Natural killer cell (primary cell): ENCODE results near the gene STK32B. TPM values are rescaled to one million over a fixed set of nuclear protein-coding genes. Genes with fewer than 3 reads are reported as not detected.

Experiments used
- ATAC-seq, 3 donors: fragments of 150-1000 bp in 2 of 3; fragments of 200-7000 bp in 1 of 3; cut with Tn5 transposase; 1 replicate in 1 of 3; 2 replicates in 2 of 3; pipeline ENCODE4 v1.10.0; 2021; ENCODE audit warnings: mild to moderate bottlenecking in 2 of 3, moderate library complexity in 2 of 3
- DNase-seq, 2 donors: peaks; one replicate each; pipeline versions ENCODE4 v3.0.0 to v3.0.0-alpha.2; 2013 to 2021; ENCODE audit warnings: mixed read lengths in 1 of 2
- H3K27ac ChIP-seq: one replicate; pipeline ENCODE4 v1.5.1; 2013; ENCODE audit warnings: mild to moderate bottlenecking, low read length
- H3K27me3 ChIP-seq: one replicate; pipeline ENCODE4 v1.6.1; 2013; ENCODE audit warnings: low read length; ENCODE audit not compliant: control insufficient read depth, insufficient read depth
- H3K36me3 ChIP-seq: one replicate; pipeline ENCODE4 v1.6.1; 2013; ENCODE audit warnings: low read length; ENCODE audit not compliant: control insufficient read depth, insufficient read depth
- H3K4me1 ChIP-seq: one replicate; pipeline ENCODE4 v1.6.1; 2013; ENCODE audit warnings: low read length; ENCODE audit not compliant: control insufficient read depth, insufficient read depth
- H3K4me3 ChIP-seq: one replicate; pipeline ENCODE4 v1.5.1; 2013; ENCODE audit warnings: low read length
- H3K9me3 ChIP-seq: one replicate; pipeline ENCODE4 v1.6.1; 2013; ENCODE audit warnings: low read length; ENCODE audit not compliant: control insufficient read depth, insufficient read depth
- H3K27ac Mint-ChIP-seq, 2 donors: one replicate each; pipeline ENCODE4 v1.8.0; 2022; ENCODE audit warnings: mild to moderate bottlenecking in 2 of 2, mixed read lengths in 2 of 2, moderate library complexity in 1 of 2
- H3K27me3 Mint-ChIP-seq, 2 donors: one replicate each; pipeline ENCODE4 v1.8.0; 2022; ENCODE audit warnings: low read depth in 2 of 2, mixed read lengths in 2 of 2
- H3K36me3 Mint-ChIP-seq: one replicate; pipeline ENCODE4 v1.8.0; 2022; ENCODE audit warnings: mixed read lengths
- H3K4me1 Mint-ChIP-seq, 2 donors: one replicate each; pipeline ENCODE4 v1.8.0; 2022; ENCODE audit warnings: mixed read lengths in 2 of 2
- H3K4me3 Mint-ChIP-seq: one replicate; pipeline ENCODE4 v1.8.0; 2022; ENCODE audit warnings: mild to moderate bottlenecking, moderate library complexity, mixed read lengths
- H3K9me3 Mint-ChIP-seq, 2 donors: one replicate each; pipeline ENCODE4 v1.8.0; 2022; ENCODE audit warnings: mixed read lengths in 2 of 2
- CTCF ChIP-seq: fragments of 200-600 bp; IDR thresholded peaks from one replicate; pipeline ENCODE4 v1.8.0; 2022; ENCODE audit warnings: antibody characterized with exemption
- WGBS: methylation state at CpG from one replicate; pipeline ENCODE4 v1.1.7; 2013; ENCODE audit warnings: missing lambda C conversion rate; ENCODE audit not compliant: insufficient coverage; 5-methylcytosine and 5-hydroxymethylcytosine counted together
- intact Hi-C: fragments of 100-400 bp; cut with micrococcal nuclease; formaldehyde crosslinking; loops from one replicate; pipeline ENCODE4 v1.14.2; 2022
- total RNA-seq, 4 donors: library from RNA; stranded (reverse); fragments of 120-200 nt in 1 of 4; gene quantifications; one replicate each; pipeline versions ENCODE4 v1.2.3 to v1.2.4, GENCODE V29; 2013 to 2022

Gene STK32B
- total RNA-seq, 3 donors from 2014 or later (not counting 1 experiment from before 2014, with no cell fraction given), result 0.32 to 0.33 TPM; not detected in 1

GRCh38 chr4:5067908-5068307, 16.6 kb downstream of the STK32B start:
- ATAC-seq, result no peak
- Mint-ChIP-seq H3K27me3 (peaks cover 7 to 16% of the 10 kb centered on the region in 2 donors), H3K4me3 (no peak overlapping the region), H3K4me1 (no peaks in the 10 kb centered on the region), H3K9me3 (no peaks in the 10 kb centered on the region), H3K36me3 (no peaks in the 10 kb centered on the region), H3K27ac (no peak overlapping the region)
- no peak overlapping the region for H3K27ac ChIP-seq
- no peaks in the 10 kb centered on the region for H3K9me3 ChIP-seq
- H3K4me3 ChIP-seq, result no peak overlapping the region
- no peaks in the 10 kb centered on the region for H3K27me3 ChIP-seq
- H3K36me3 ChIP-seq, result no peaks in the 10 kb centered on the region
- TF ChIP-seq CTCF, result no peak
- DNase-seq, result no peak
- intact Hi-C loops, result no loop called here
- no peaks in the 10 kb centered on the region for H3K4me1 ChIP-seq
- 98% methylated on average over 2 of the region's 3 CpGs for WGBS

- Histone ChIP-seq H3K9me3 (no peaks in the 10 kb centered on the region), H3K27me3 (no peaks in the 10 kb centered on the region), H3K4me3 (no peak overlapping the region), H3K27ac (no peak overlapping the region), H3K36me3 (no peaks in the 10 kb centered on the region), H3K4me1 (no peaks in the 10 kb centered on the region)
- no peak for TF ChIP-seq CTCF
- Mint-ChIP-seq H3K36me3 (no peaks in the 10 kb centered on the region), H3K27ac (no peak overlapping the region), H3K4me1 (no peaks in the 10 kb centered on the region), H3K4me3 (no peak overlapping the region), H3K27me3 (peaks cover 9 to 21% of the 10 kb centered on the region in 2 donors), H3K9me3 (no peaks in the 10 kb centered on the region)
- DNase-seq (no peak), ATAC-seq (no peak)
- intact Hi-C loops, result no loop called here
- WGBS, result 84% methylated on average over 5 of the region's 5 CpGs
Observed at GRCh38 chr4:5069901-5070300, 18.6 kb downstream of the STK32B start.

GRCh38 chr4:5072948-5073347, 21.7 kb downstream of the STK32B start:
- no peak overlapping the region for H3K4me3 Mint-ChIP-seq
- H3K27ac Mint-ChIP-seq, result no peak overlapping the region
- H3K4me1 Mint-ChIP-seq, result no peaks in the 10 kb centered on the region
- no peaks in the 10 kb centered on the region for H3K36me3 ChIP-seq
- no peaks in the 10 kb centered on the region for H3K9me3 ChIP-seq
- no peak overlapping the region for H3K27ac ChIP-seq
- H3K4me1 ChIP-seq, result no peaks in the 10 kb centered on the region
- no peaks in the 10 kb centered on the region for H3K27me3 ChIP-seq
- intact Hi-C loops, result no loop called here
- DNase-seq (no peak), ATAC-seq (no peak)
- H3K27me3 Mint-ChIP-seq, result peaks cover 13 to 14% of the 10 kb centered on the region in 2 donors
- H3K36me3 Mint-ChIP-seq, result no peaks in the 10 kb centered on the region
- no CpG with 5 or more reads among the region's 1 CpG for WGBS
- TF ChIP-seq CTCF, result no peak
- no peaks in the 10 kb centered on the region for H3K9me3 Mint-ChIP-seq
- H3K4me3 ChIP-seq, result no peak overlapping the region

- 94% methylated on average over 3 of the region's 3 CpGs for WGBS
- H3K36me3 ChIP-seq, result no peaks in the 10 kb centered on the region
- Mint-ChIP-seq H3K9me3 (peaks cover 6 to 9% of the 10 kb centered on the region in 2 donors), H3K4me1 (no peaks in the 10 kb centered on the region), H3K36me3 (peaks cover 13% of the 10 kb centered on the region), H3K27ac (no peak overlapping the region), H3K4me3 (no peak overlapping the region), H3K27me3 (peaks cover 15 to 25% of the 10 kb centered on the region in 2 donors)
- intact Hi-C loops, result no loop called here
- ATAC-seq (no peak), DNase-seq (no peak)
- no peak overlapping the region for H3K4me3 ChIP-seq
- peaks cover 4% of the 10 kb centered on the region for H3K9me3 ChIP-seq
- no peak for TF ChIP-seq CTCF
- H3K4me1 ChIP-seq, result no peaks in the 10 kb centered on the region
- H3K27ac ChIP-seq, result no peak overlapping the region
- H3K27me3 ChIP-seq, result no peaks in the 10 kb centered on the region
Observed at GRCh38 chr4:5078009-5078408, 26.7 kb downstream of the STK32B start.
